Endothelial cell of umbilical vein (primary cell): ENCODE results near the gene LRRC23. TPM values are rescaled to one million over a fixed set of nuclear protein-coding genes. Genes with fewer than 3 reads are reported as not detected.
A peak's percentile ranks its signal among the peaks of the same experiment; 100 is the strongest.

Source experiments
- BruUV-seq: library from RNA; stranded (reverse); fragments of 400-500 nt; replicated peaks from 2 replicates; lab custom pipeline; 2021; lab: Mats Ljungman, UMichigan
- CTCF ChIA-PET: fragments of 300-600, 350-600 bp; sonication (Branson Sonifier 250); formaldehyde crosslinking; loops from one replicate; lab custom pipeline; 2021; ENCODE audit warnings: antibody characterized with exemption, inconsistent platforms; lab: Charles Lee
- POLR2A ChIA-PET: fragments of 300-600, 350-600 bp; sonication (Branson Sonifier 250); formaldehyde crosslinking; loops from one replicate; lab custom pipeline; 2021; ENCODE audit warnings: antibody characterized with exemption, inconsistent platforms; lab: Charles Lee
- DNase-seq: peaks from one replicate; pipeline ENCODE4 v3.0.0-alpha.2; 2011; ENCODE audit warnings: low read depth, low spot score
- FAIRE-seq: peaks from 2 replicates; lab custom pipeline; 2011; peaks lifted over from hg19 to GRCh38; lab: Jason Lieb, UNC
- H2AFZ ChIP-seq: 2 replicates; pipeline ENCODE4 v1.6.0; 2012; ENCODE audit warnings: low read depth, low read length, control low read depth, inconsistent platforms
- H3K27ac ChIP-seq: 2 replicates; pipeline ENCODE4 v1.5.1; 2011; ENCODE audit warnings: low read depth, mild to moderate bottlenecking, control low read depth, low read length, moderate library complexity; ENCODE audit not compliant: insufficient read depth
- H3K27me3 ChIP-seq, 2 experiments: 2 replicates each; pipeline versions ENCODE4 v1.6.0 to v1.6.1; 2011; ENCODE audit warnings: low read length in 2 of 2, mixed read lengths in 1 of 2; ENCODE audit not compliant: control insufficient read depth in 2 of 2, insufficient read depth in 2 of 2
- H3K36me3 ChIP-seq, 2 experiments: 2 replicates in 1 of 2; 3 replicates in 1 of 2; pipeline ENCODE4 v1.5.1; 2011; ENCODE audit warnings: low read length in 2 of 2, mild to moderate bottlenecking in 1 of 2, moderate library complexity in 1 of 2; ENCODE audit not compliant: control insufficient read depth in 2 of 2, insufficient read depth in 2 of 2; ENCODE audit errors: extremely low read depth in 1 of 2
- H3K4me1 ChIP-seq: 3 replicates; pipeline ENCODE4 v1.5.1; 2011; ENCODE audit warnings: mild to moderate bottlenecking, low read length; ENCODE audit not compliant: control insufficient read depth, insufficient read depth; ENCODE audit errors: extremely low read depth
- H3K4me2 ChIP-seq: 2 replicates; pipeline ENCODE4 v1.6.1; 2011; ENCODE audit warnings: low read length, control low read depth, mixed read lengths; ENCODE audit not compliant: insufficient read depth
- H3K4me3 ChIP-seq, 3 experiments: fragments of 200-600 bp in 1 of 3; sonication (generic), shearing (Covaris generic) in 1 of 3; replicated peaks in 1 of 3; 2 replicates each; pipeline ENCODE4 v1.5.1; 2011 to 2016; ENCODE audit warnings: control low read depth in 3 of 3, low read length in 3 of 3, mild to moderate bottlenecking in 2 of 3, inconsistent platforms in 1 of 3, low read depth in 1 of 3, moderate library complexity in 1 of 3; ENCODE audit not compliant: insufficient read depth in 1 of 3
- H3K79me2 ChIP-seq: 2 replicates; pipeline ENCODE4 v1.6.0; 2012; ENCODE audit warnings: low read length, inconsistent platforms; ENCODE audit not compliant: control insufficient read depth, insufficient read depth
- H3K9ac ChIP-seq: replicated peaks from 2 replicates; pipeline ENCODE3; 2011; ENCODE audit warnings: low read length, control low read depth; ENCODE audit not compliant: insufficient read depth; ENCODE audit errors: extremely low read depth
- H3K9me1 ChIP-seq: replicated peaks from 3 replicates; pipeline ENCODE4 v1.6.0; 2011; ENCODE audit warnings: mild to moderate bottlenecking, low read length; ENCODE audit not compliant: control insufficient read depth, insufficient read depth; ENCODE audit errors: extremely low read depth
- H3K9me3 ChIP-seq: replicated peaks from 2 replicates; pipeline ENCODE4 v1.5.1; 2012; ENCODE audit warnings: low read length, inconsistent platforms; ENCODE audit not compliant: control insufficient read depth, insufficient read depth
- H4K20me1 ChIP-seq: replicated peaks from 2 replicates; pipeline ENCODE3; 2011; ENCODE audit warnings: mild to moderate bottlenecking, low read length; ENCODE audit not compliant: control insufficient read depth, insufficient read depth; ENCODE audit errors: extremely low read depth
- EZH2 ChIP-seq: IDR thresholded peaks from 2 replicates; pipeline ENCODE4 v1.6.1; 2012; ENCODE audit warnings: borderline replicate concordance, low read depth, mild to moderate bottlenecking, moderate library complexity, low read length, inconsistent platforms; ENCODE audit not compliant: severe bottlenecking
- FOS ChIP-seq: IDR thresholded peaks from 2 replicates; pipeline ENCODE4 v1.6.1; 2011; ENCODE audit warnings: mild to moderate bottlenecking, low read length, moderate library complexity, borderline replicate concordance; ENCODE audit not compliant: insufficient read depth
- GATA2 ChIP-seq: IDR thresholded peaks from 2 replicates; pipeline ENCODE4 v1.7.0; 2011; ENCODE audit warnings: low read depth, mild to moderate bottlenecking, moderate library complexity, mixed read lengths, low read length; ENCODE audit not compliant: insufficient read length, insufficient read depth
- JUN ChIP-seq: IDR thresholded peaks from 2 replicates; pipeline ENCODE4 v1.6.1; 2011; ENCODE audit warnings: borderline replicate concordance, low read depth; ENCODE audit not compliant: insufficient read length, insufficient read depth
- MYC ChIP-seq: IDR thresholded peaks from one replicate; pipeline ENCODE4 v1.6.1; 2011; ENCODE audit warnings: mild to moderate bottlenecking, low read depth, low read length
- POLR2A ChIP-seq: IDR thresholded peaks from 2 replicates; pipeline ENCODE4 v1.6.1; 2012; ENCODE audit warnings: low read depth, mild to moderate bottlenecking, control low read depth, low read length
- POLR2AphosphoS5 ChIP-seq: IDR thresholded peaks from 2 replicates; pipeline ENCODE4 v1.6.1; 2012; ENCODE audit warnings: low read depth, mild to moderate bottlenecking, control low read depth, low read length, moderate library complexity; ENCODE audit not compliant: insufficient read depth
- dilution Hi-C: fragments of 300-500 bp; cut with MboI; formaldehyde crosslinking; loops from one replicate; pipeline ENCODE4 v1.15.0; 2019; ENCODE audit warnings: low sequenced_read_pairs; ENCODE audit not compliant: extremely low pct_ligation_motif_present
- intact Hi-C: fragments of 100-400 bp; cut with micrococcal nuclease; formaldehyde crosslinking; loops from one replicate; pipeline ENCODE4 v1.10.0; 2022
- polyA plus RNA-seq, 4 experiments: library from polyadenylated mRNA; depleted of rRNA in 3 of 4; stranded (reverse) in 3 of 4; unstranded in 1 of 4; fragments of >200 nt; gene quantifications; 2 replicates each; pipeline versions ENCODE4 v1.2.1 to v1.2.3, GENCODE V29; 2011 to 2012; ENCODE audit warnings: missing spikeins in 1 of 4
- total RNA-seq: library from RNA; stranded (reverse); gene quantifications from 2 replicates; pipeline ENCODE4 v1.2.3, GENCODE V29; 2021
- TF ChIP-seq, protein P1 (sequence below): IDR thresholded peaks from 2 replicates; pipeline ENCODE4 v1.6.1; 2011; ENCODE audit not compliant: insufficient read depth, insufficient read length
- TF ChIP-seq, protein P2 (sequence below), 2 donors: IDR thresholded peaks; 1 replicate in 1 of 2; 2 replicates in 1 of 2; pipeline ENCODE4 v1.5.1; 2011; ENCODE audit warnings: low read length in 2 of 2, mild to moderate bottlenecking in 2 of 2, moderate library complexity in 2 of 2, control low read depth in 1 of 2, inconsistent platforms in 1 of 2, low read depth in 1 of 2; ENCODE audit not compliant: insufficient read depth in 1 of 2; ENCODE audit errors: extremely low read depth in 1 of 2

Gene LRRC23
- total and polyA plus RNA-seq, 2 donors (not counting 3 experiments of a cell fraction or from before 2014, with no cell fraction given), result 3.1 to 3.5 TPM

DNA sequence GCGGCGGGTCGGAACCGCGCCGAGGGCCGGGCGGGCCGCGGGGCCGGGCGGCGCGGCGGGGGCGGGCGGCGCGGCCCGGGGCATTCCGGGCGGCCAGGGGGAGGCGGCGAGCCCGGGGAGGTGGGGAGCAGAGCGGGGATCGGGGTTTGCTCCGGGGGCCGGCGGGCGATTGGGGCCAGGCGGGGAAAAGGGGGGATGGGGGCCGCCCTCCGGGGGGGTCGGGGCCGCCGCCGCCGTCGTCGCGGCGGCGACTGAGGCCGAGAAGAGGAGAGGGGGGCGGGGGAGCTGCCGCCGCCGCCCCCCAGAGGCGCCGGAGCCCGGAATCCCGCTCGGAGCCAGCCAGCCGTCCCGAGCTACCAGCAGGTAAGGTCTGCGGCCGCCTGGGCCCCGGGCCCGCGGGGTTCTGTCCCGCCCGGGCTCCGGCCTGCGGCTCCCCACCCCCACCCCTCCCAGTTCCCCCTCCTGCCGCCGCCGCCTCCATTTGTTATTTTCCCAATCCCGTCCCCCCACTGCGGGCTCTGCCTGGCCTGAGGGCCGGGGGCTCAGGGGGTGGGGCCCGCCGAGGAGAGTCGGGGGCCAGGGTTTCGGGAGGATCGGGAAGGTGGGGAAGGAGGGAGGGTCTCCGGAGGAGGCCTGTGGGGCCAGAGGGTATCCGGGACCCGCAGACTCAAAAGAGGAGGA, 23.5 kb downstream of the LRRC23 start:
- peak overlapping the region; percentile 52 for H3K27ac ChIP-seq
- peaks cover 53% of the 10 kb centered on the region for H3K4me1 ChIP-seq
- H2AFZ ChIP-seq, result no peak overlapping the region
- FAIRE-seq, result no peak
- ChIA-PET POLR2A (interaction anchor here (0.6 to 1.2 kb wide), 2 partner anchors 10 to 16 kb away, joined by 3 to 4 read pairs; partner anchors contain the start of genes C12orf57 and RNU7-1), CTCF (interaction anchor here (1.4 to 2.0 kb wide), 4 partner anchors 10 to 59 kb away, joined by 3 to 11 read pairs (median 4); partner anchors contain the start of genes C12orf57, RNU7-1 and SPSB2)
- no peaks in the 10 kb centered on the region for H3K9me3 ChIP-seq
- peaks cover 59% of the 10 kb centered on the region for H3K79me2 ChIP-seq
- H3K27me3 ChIP-seq, result no peaks in the 10 kb centered on the region
- TF ChIP-seq GATA2 (no peak), MYC (no peak), POLR2AphosphoS5 (no peak), POLR2A (no peak), JUN (no peak), EZH2 (no peak), FOS (no peak)
- TF ChIP-seq, protein P1, sequence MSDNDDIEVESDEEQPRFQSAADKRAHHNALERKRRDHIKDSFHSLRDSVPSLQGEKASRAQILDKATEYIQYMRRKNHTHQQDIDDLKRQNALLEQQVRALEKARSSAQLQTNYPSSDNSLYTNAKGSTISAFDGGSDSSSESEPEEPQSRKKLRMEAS, result no peak
- TF ChIP-seq, protein P2, sequence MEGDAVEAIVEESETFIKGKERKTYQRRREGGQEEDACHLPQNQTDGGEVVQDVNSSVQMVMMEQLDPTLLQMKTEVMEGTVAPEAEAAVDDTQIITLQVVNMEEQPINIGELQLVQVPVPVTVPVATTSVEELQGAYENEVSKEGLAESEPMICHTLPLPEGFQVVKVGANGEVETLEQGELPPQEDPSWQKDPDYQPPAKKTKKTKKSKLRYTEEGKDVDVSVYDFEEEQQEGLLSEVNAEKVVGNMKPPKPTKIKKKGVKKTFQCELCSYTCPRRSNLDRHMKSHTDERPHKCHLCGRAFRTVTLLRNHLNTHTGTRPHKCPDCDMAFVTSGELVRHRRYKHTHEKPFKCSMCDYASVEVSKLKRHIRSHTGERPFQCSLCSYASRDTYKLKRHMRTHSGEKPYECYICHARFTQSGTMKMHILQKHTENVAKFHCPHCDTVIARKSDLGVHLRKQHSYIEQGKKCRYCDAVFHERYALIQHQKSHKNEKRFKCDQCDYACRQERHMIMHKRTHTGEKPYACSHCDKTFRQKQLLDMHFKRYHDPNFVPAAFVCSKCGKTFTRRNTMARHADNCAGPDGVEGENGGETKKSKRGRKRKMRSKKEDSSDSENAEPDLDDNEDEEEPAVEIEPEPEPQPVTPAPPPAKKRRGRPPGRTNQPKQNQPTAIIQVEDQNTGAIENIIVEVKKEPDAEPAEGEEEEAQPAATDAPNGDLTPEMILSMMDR (IDR thresholded peaks at IDR 0.05; ENCODE audit: extremely low read depth in 1 of 2, insufficient read depth in 1 of 2, low read depth in 1 of 2, low read length in 2 of 2), result no peak
- no peak for DNase-seq
- intact Hi-C loops, result no loop called here
- H3K9me1 ChIP-seq, result no peaks in the 10 kb centered on the region
- H3K36me3 ChIP-seq, result peaks cover 0 to 2% of the 10 kb centered on the region in 2 experiments
- H3K4me2 ChIP-seq, result peak overlapping the region; percentile 87
- BruUV-seq, result no TSS peak
- H3K4me3 ChIP-seq, result peak overlapping the region; percentile 88 to 92 (median 90)
- dilution Hi-C loops, result no loop called here
- H3K9ac ChIP-seq, result peak overlapping the region; percentile 75
- peaks cover 8% of the 10 kb centered on the region for H4K20me1 ChIP-seq
